GM18519 (cell line): ENCODE measurements around the gene CTBP2.

Source experiments
- ATAC-seq: cut with Tn5 transposase; IDR thresholded peaks from one replicate; pipeline ENCODE4 v1.9.1; 2021; ENCODE audit warnings: mild to moderate bottlenecking, moderate library complexity; ENCODE audit not compliant: unreplicated experiment, low FRiP score

Gene CTBP2

GRCh38 chr10:125147971-125148439, 12.4 kb downstream of the CTBP2 start:
- ATAC-seq: no peak

GRCh38 chr10:125146791-125147579, 13.4 kb downstream of the CTBP2 start:
- ATAC-seq: no peak

- no peak for ATAC-seq
Measured at GRCh38 chr10:125145636-125146035, 14.7 kb downstream of the CTBP2 start.

GRCh38 chr10:125144693-125145623, 15.4 kb downstream of the CTBP2 start:
- ATAC-seq: no peak

GRCh38 chr10:125144206-125144605, 16.2 kb downstream of the CTBP2 start:
- no peak for ATAC-seq

GRCh38 chr10:125142946-125143345, 17.4 kb downstream of the CTBP2 start:
- no peak for ATAC-seq

GRCh38 chr10:125141860-125142484, 18.4 kb downstream of the CTBP2 start:
- no peak for ATAC-seq

- ATAC-seq: no peak
Measured at GRCh38 chr10:125141150-125141859, 19.1 kb downstream of the CTBP2 start.

GRCh38 chr10:125140151-125140550, 20.2 kb downstream of the CTBP2 start:
- no peak for ATAC-seq

- no peak for ATAC-seq
Measured at GRCh38 chr10:125137601-125138438, 22.5 kb downstream of the CTBP2 start.

GRCh38 chr10:125136087-125136486, 24.3 kb downstream of the CTBP2 start:
- ATAC-seq: no peak

GRCh38 chr10:125135771-125136035, 24.7 kb downstream of the CTBP2 start:
- no peak for ATAC-seq

- ATAC-seq: no peak
Measured at GRCh38 chr10:125134916-125135770, 25.2 kb downstream of the CTBP2 start.

GRCh38 chr10:125134483-125134848, 25.9 kb downstream of the CTBP2 start:
- ATAC-seq: no peak

GRCh38 chr10:125133696-125134482, 26.5 kb downstream of the CTBP2 start:
- no peak for ATAC-seq

- no peak for ATAC-seq
Measured at GRCh38 chr10:125132344-125132743, 28.0 kb downstream of the CTBP2 start.

- no peak for ATAC-seq
Measured at GRCh38 chr10:125130916-125131315, 29.4 kb downstream of the CTBP2 start.

- ATAC-seq: no peak
Measured at GRCh38 chr10:125130260-125130659, 30.1 kb downstream of the CTBP2 start.
